Mesothelial cell of epicardium (in vitro differentiated cells): ENCODE results near the gene ZNF281. TPM values are rescaled to one million over a fixed set of nuclear protein-coding genes. Genes with fewer than 3 reads are reported as not detected.

Source experiments
- DNase-seq, 2 experiments: peaks; one replicate each; pipeline ENCODE4 v3.0.0; 2021; ENCODE audit warnings: low spot score in 2 of 2; ENCODE audit not compliant: unreplicated experiment in 2 of 2
- H3K27ac Mint-ChIP-seq: 2 replicates; pipeline ENCODE4 v1.8.0; 2021; ENCODE audit warnings: mixed read lengths
- H3K27me3 Mint-ChIP-seq: 2 replicates; pipeline ENCODE4 v1.8.0; 2021; ENCODE audit warnings: low read depth, mixed read lengths
- H3K36me3 Mint-ChIP-seq: 2 replicates; pipeline ENCODE4 v1.8.0; 2021; ENCODE audit warnings: mixed read lengths
- H3K4me1 Mint-ChIP-seq: 2 replicates; pipeline ENCODE4 v1.8.0; 2021; ENCODE audit warnings: mixed read lengths
- H3K4me3 Mint-ChIP-seq: 2 replicates; pipeline ENCODE4 v1.8.0; 2021; ENCODE audit warnings: mild to moderate bottlenecking, moderate library complexity, mixed read lengths
- H3K9me3 Mint-ChIP-seq: 2 replicates; pipeline ENCODE4 v1.8.0; 2021; ENCODE audit warnings: mixed read lengths
- CTCF ChIP-seq: fragments of 200-600 bp; sonication (generic); IDR thresholded peaks from one replicate; pipeline ENCODE4 v1.5.0; 2021; ENCODE audit warnings: antibody characterized with exemption; ENCODE audit not compliant: unreplicated experiment
- total RNA-seq: library from RNA; stranded (reverse); gene quantifications from 3 replicates; pipeline ENCODE4 v1.2.1, GENCODE V29; 2021

Gene ZNF281
- total RNA-seq, 1 donor from 2014 or later = 26.5 TPM

- Mint-ChIP-seq H3K9me3 (peaks cover 7% of the 10 kb centered on the region), H3K27ac (no peak overlapping the region), H3K36me3 (peaks cover 5% of the 10 kb centered on the region), H3K4me3 (no peak overlapping the region), H3K27me3 (no peaks in the 10 kb centered on the region), H3K4me1 (peaks cover 16% of the 10 kb centered on the region)
- DNase-seq = no peak
- no peak for TF ChIP-seq CTCF
These were observed 26.6 kb upstream of the ZNF281 start for GRCh38 chr1:200436436-200436835.

GRCh38 chr1:200435200-200435780 lies 25.5 kb upstream of the ZNF281 start:
- H3K27me3 Mint-ChIP-seq = no peaks in the 10 kb centered on the region
- peaks cover 7% of the 10 kb centered on the region for H3K9me3 Mint-ChIP-seq
- no peak overlapping the region for H3K4me3 Mint-ChIP-seq
- peaks cover 5% of the 10 kb centered on the region for H3K36me3 Mint-ChIP-seq
- H3K4me1 Mint-ChIP-seq = peaks cover 16% of the 10 kb centered on the region
- no peak for DNase-seq
- H3K27ac Mint-ChIP-seq = no peak overlapping the region
- no peak for TF ChIP-seq CTCF

GRCh38 chr1:200433586-200433985 lies 23.8 kb upstream of the ZNF281 start:
- Mint-ChIP-seq H3K27me3 (no peaks in the 10 kb centered on the region), H3K9me3 (peaks cover 7% of the 10 kb centered on the region), H3K4me3 (no peak overlapping the region), H3K36me3 (peaks cover 5% of the 10 kb centered on the region), H3K27ac (no peak overlapping the region), H3K4me1 (peaks cover 18% of the 10 kb centered on the region)
- no peak for DNase-seq
- no peak for TF ChIP-seq CTCF

- no peak for TF ChIP-seq CTCF
- peaks cover 14% of the 10 kb centered on the region for H3K4me1 Mint-ChIP-seq
- DNase-seq = no peak
- no peak overlapping the region for H3K4me3 Mint-ChIP-seq
- peaks cover 5% of the 10 kb centered on the region for H3K36me3 Mint-ChIP-seq
- H3K27ac Mint-ChIP-seq = no peak overlapping the region
- no peaks in the 10 kb centered on the region for H3K27me3 Mint-ChIP-seq
- H3K9me3 Mint-ChIP-seq = peaks cover 7% of the 10 kb centered on the region
These were observed 22.8 kb upstream of the ZNF281 start for GRCh38 chr1:200432586-200432985.

GRCh38 chr1:200429221-200429751 lies 19.4 kb upstream of the ZNF281 start:
- DNase-seq = no peak
- H3K27ac Mint-ChIP-seq = no peak overlapping the region
- peaks cover 5% of the 10 kb centered on the region for H3K36me3 Mint-ChIP-seq
- H3K27me3 Mint-ChIP-seq = no peaks in the 10 kb centered on the region
- H3K4me3 Mint-ChIP-seq = no peak overlapping the region
- H3K4me1 Mint-ChIP-seq = peaks cover 4% of the 10 kb centered on the region
- no peak for TF ChIP-seq CTCF
- peaks cover 10% of the 10 kb centered on the region for H3K9me3 Mint-ChIP-seq
